DMS114 treated with DMSO at 0.1 percent for 48 hours (cell line): ENCODE measurements around the gene TXLNB.

Experiments used
- DNase-seq: peaks from one replicate; lab custom pipeline; 2025; ENCODE audit not compliant: unreplicated experiment; lab: John Stamatoyannopoulos, UW

TXLNB gene

GRCh38 chr6:139275279-139276055, 16.3 kb downstream of the TXLNB start:
- DNase-seq: no peak

- DNase-seq: no peak
These were observed 20.7 kb downstream of the TXLNB start for GRCh38 chr6:139271056-139271455.

GRCh38 chr6:139270249-139270648, 21.5 kb downstream of the TXLNB start:
- no peak for DNase-seq

- DNase-seq: no peak
These were observed 26.1 kb downstream of the TXLNB start for GRCh38 chr6:139265512-139266190.

GRCh38 chr6:139262519-139263300, 29.1 kb downstream of the TXLNB start:
- no peak for DNase-seq

GRCh38 chr6:139257821-139258398, 33.9 kb downstream of the TXLNB start:
- no peak for DNase-seq

GRCh38 chr6:139257291-139257690, 34.5 kb downstream of the TXLNB start:
- no peak for DNase-seq

GRCh38 chr6:139256087-139256486, 35.7 kb downstream of the TXLNB start:
- no peak for DNase-seq

- DNase-seq: no peak
These were observed 37.6 kb downstream of the TXLNB start for GRCh38 chr6:139254196-139254595.

- DNase-seq: no peak
These were observed 38.1 kb downstream of the TXLNB start for GRCh38 chr6:139253656-139254055.

GRCh38 chr6:139251691-139252390, 40.0 kb downstream of the TXLNB start:
- no peak for DNase-seq

- no peak for DNase-seq
These were observed 40.6 kb downstream of the TXLNB start for GRCh38 chr6:139251045-139251690.

GRCh38 chr6:139250296-139251044, 41.3 kb downstream of the TXLNB start:
- peak; percentile 6 for DNase-seq

GRCh38 chr6:139249395-139249794, 42.4 kb downstream of the TXLNB start:
- DNase-seq: no peak

- DNase-seq: no peak
These were observed 42.9 kb downstream of the TXLNB start for GRCh38 chr6:139248911-139249310.

- DNase-seq: no peak
These were observed 44.2 kb downstream of the TXLNB start for GRCh38 chr6:139247618-139248017.

GRCh38 chr6:139243536-139243935, 48.3 kb downstream of the TXLNB start:
- DNase-seq: no peak

- no peak for DNase-seq
These were observed 49.1 kb downstream of the TXLNB start for GRCh38 chr6:139242457-139243240.
